ENCODE results near the gene GMDS. TPM values are rescaled to one million over a fixed set of nuclear protein-coding genes. Genes with fewer than 3 reads are reported as not detected.
"Not testable (repeated sequence)": the region's sequence is repeated elsewhere in the genome, so short reads cannot be mapped to it uniquely, and the experiment has no call there.

The GMDS gene
- total RNA-seq, 2 experiments from 2014 or later: 29.2 to 34.3 TPM

DNA sequence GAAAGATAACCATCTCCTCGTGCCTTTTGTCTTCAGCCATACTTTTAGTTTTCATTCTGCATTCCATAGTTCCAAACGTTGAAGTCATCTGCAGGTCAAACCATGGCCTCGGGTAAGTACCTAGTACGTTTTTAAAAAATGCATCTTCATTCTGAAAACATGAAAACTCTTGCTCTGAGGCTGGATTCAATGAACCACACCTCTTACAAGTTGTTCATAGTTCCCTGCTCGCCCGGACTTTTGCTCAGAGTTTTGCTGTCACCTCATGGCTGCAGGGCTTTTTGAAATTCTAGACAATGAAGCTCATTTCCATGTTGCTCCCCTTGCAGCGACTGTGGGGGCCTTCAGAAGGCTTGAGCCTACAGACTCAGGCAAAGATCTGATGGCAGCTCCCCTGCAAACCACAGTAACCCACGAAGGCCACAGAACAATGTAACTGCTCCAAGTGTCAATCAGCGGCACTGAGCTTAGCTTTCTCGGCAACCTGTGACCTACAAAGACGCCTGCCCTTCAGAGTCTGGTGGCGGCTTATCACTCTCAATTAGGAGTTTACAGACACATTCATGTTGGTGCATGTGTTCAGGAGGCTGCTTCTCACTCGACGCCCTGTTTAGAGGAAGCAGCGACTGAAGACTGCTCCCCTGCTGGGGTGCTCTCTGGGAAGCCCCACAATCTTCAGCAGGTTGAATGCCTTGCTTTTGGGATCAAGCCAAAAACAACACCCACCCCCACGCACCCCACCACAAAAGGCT, 574.5 kb downstream of the GMDS start:
- H3K36me3 Mint-ChIP-seq: no peaks in the 10 kb centered on the region
- H3K9me3 Mint-ChIP-seq: no peaks in the 10 kb centered on the region
- DNase-seq: no peak
- no peak overlapping the region for H3K4me3 Mint-ChIP-seq
- no peaks in the 10 kb centered on the region for H3K27me3 Mint-ChIP-seq
- H3K27ac Mint-ChIP-seq: no peak overlapping the region
- POLR2A ChIA-PET: no interaction called here
- H3K4me1 Mint-ChIP-seq: no peaks in the 10 kb centered on the region
- no peak for ATAC-seq (ENCODE audit: low read depth)

DNA sequence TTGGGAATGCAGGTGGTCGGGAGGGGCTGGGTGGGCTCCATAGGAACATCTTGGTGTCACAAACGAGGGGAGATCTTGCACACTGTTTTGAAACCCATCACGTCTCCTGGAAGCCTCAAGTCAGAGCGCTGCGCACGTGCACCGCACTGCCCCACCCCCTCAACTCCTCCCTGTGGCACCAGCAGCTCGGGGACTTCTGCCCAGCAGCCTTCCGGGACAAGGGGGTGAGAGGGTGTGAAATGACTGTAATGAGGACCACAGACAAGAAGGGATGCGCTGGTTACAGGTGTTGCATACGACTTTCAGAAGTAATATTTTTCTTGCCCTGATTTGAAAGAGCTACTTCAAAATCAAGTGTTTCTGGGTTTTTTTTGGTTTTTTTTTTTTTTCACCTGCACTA, 575.4 kb downstream of the GMDS start:
- no peak overlapping the region for H3K4me3 Mint-ChIP-seq
- DNase-seq: no peak
- no peaks in the 10 kb centered on the region for H3K27me3 Mint-ChIP-seq
- no peaks in the 10 kb centered on the region for H3K36me3 Mint-ChIP-seq
- no peak overlapping the region for H3K27ac Mint-ChIP-seq
- H3K9me3 Mint-ChIP-seq: no peaks in the 10 kb centered on the region
- no peaks in the 10 kb centered on the region for H3K4me1 Mint-ChIP-seq
- no peak for ATAC-seq (ENCODE audit: low read depth)
- POLR2A ChIA-PET: no interaction called here

DNA sequence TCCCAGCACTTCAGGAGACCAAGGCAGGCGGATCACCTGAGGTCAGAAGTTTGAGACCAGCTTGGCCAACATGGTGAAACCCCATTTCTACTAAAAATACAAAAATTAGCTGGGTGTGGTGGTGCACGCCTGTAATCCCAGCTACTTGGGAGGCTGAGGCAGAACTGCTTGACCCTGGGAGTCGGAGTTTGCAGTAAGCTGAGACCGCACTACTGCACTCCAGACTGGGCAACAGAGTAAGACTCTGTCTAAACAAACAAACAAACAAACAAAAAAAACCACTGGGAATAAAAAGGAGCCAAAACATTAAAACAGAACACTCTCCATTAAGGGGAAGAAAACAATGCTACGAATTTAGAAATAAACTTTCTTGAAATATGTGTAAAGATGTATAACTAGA, 576.9 kb downstream of the GMDS start:
- H3K4me1 Mint-ChIP-seq; POLR2A ChIA-PET; H3K27ac Mint-ChIP-seq; H3K9me3 Mint-ChIP-seq; DNase-seq; H3K36me3 Mint-ChIP-seq; ATAC-seq (ENCODE audit: low read depth); H3K4me3 Mint-ChIP-seq; H3K27me3 Mint-ChIP-seq: not testable (repeated sequence)

DNA sequence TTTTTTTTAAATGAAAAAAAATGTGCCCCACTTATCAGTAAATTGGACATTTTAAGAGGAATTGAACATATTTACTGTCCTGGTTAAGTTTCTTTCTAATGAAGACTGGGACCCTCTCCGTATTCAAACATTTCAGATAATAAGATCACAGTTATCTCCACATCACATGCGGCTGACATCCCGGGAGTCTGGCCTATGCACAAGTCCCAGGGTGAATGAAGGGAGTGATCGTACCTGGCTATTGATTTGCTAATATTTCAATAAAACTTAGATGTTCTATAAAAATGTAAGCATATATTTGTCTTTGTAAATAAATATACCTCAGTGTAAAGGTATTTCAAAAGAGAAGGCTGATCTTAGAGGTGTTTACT, 577.6 kb downstream of the GMDS start:
- DNase-seq: no peak
- ATAC-seq (ENCODE audit: low read depth): no peak
- H3K4me1 Mint-ChIP-seq: no peaks in the 10 kb centered on the region
- POLR2A ChIA-PET: no interaction called here
- no peak overlapping the region for H3K4me3 Mint-ChIP-seq
- no peaks in the 10 kb centered on the region for H3K9me3 Mint-ChIP-seq
- no peaks in the 10 kb centered on the region for H3K36me3 Mint-ChIP-seq
- H3K27me3 Mint-ChIP-seq: no peaks in the 10 kb centered on the region
- no peak overlapping the region for H3K27ac Mint-ChIP-seq

DNA sequence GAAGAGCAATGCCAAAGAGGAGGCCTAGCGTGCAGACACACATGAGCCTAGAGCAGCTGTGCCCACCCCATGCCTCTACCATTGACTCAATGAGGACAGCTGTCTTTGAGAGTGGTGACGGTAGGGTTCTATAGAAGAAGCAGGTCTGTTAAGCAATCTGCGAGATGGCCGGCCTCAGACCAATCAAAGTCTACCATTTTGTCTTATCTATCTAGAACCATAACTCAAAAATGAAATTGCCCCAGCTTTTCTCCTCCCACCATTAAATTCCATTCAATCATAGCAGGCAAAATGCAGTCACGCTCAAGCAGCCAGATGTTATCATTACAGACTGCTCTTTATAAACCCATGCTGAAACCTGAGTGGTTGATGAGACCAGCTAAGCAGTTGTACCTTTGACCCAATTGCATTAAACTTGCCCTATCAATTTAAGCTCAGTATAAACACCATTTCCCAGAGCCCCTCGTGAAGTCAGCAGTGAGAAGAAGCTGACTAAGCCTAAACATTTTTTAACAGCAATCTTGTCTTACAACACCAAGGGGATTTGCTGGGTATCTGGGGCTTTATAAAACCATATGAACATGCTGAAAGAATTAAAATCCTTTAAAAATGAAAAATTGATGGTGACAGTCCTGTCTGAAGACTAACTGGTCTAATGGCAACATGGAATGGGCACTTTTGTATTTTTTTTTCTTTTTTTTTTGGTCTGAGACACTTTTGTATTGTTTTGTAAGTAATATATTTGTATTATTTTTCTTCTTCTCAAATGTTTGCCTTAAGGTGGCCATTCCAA, 578.2 kb downstream of the GMDS start:
- no peak for DNase-seq
- ATAC-seq (ENCODE audit: low read depth): no peak
- H3K4me1 Mint-ChIP-seq: no peaks in the 10 kb centered on the region
- no peaks in the 10 kb centered on the region for H3K9me3 Mint-ChIP-seq
- H3K27ac Mint-ChIP-seq: no peak overlapping the region
- POLR2A ChIA-PET: no interaction called here
- no peaks in the 10 kb centered on the region for H3K27me3 Mint-ChIP-seq
- H3K36me3 Mint-ChIP-seq: no peaks in the 10 kb centered on the region
- no peak overlapping the region for H3K4me3 Mint-ChIP-seq

DNA sequence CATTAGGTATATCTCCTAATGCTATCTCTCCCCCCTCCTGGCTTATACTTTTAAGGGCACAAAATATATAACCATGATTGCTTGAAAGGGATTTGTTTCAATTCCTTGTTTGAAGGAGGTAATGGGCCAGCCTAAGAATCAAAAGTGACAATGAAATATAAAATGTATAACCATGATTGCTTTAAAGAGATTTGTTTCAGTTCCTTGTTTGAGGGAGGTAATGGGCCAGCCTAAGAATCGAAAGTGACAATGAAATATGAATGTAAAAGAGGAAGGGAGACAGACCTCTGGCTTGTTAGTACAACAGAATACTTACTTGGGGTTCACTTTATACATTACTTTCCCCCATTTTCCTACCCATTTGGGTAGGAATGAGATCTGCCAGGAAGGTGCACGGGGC, 580.2 kb downstream of the GMDS start:
- no peaks in the 10 kb centered on the region for H3K27me3 Mint-ChIP-seq
- no peak for DNase-seq
- no peaks in the 10 kb centered on the region for H3K36me3 Mint-ChIP-seq
- H3K4me3 Mint-ChIP-seq: no peak overlapping the region
- no peaks in the 10 kb centered on the region for H3K9me3 Mint-ChIP-seq
- ATAC-seq (ENCODE audit: low read depth): no peak
- POLR2A ChIA-PET: no interaction called here
- H3K4me1 Mint-ChIP-seq: no peaks in the 10 kb centered on the region
- H3K27ac Mint-ChIP-seq: no peak overlapping the region

DNA sequence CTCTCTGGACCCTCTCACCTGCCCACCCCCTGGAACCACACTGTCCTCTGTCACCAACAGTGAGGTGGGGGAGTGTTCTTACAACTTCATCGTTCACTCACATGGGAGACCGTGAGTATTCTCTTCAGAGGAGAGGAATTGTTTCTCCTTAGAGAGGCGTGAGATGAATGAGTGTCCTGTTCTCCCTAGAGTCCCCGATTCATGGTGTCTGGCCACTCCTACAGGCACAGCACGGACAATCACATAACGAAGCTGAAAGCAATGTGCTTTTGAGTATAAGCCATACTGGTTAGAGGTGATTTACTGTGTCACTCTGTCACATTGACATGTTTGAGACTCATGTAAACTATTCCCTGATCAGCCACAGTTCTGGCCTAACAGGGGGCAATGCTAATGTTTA, 581.1 kb downstream of the GMDS start:
- H3K27me3 Mint-ChIP-seq: no peaks in the 10 kb centered on the region
- H3K4me3 Mint-ChIP-seq: no peak overlapping the region
- no peaks in the 10 kb centered on the region for H3K36me3 Mint-ChIP-seq
- ATAC-seq (ENCODE audit: low read depth) (no peak), DNase-seq (no peak)
- no peaks in the 10 kb centered on the region for H3K9me3 Mint-ChIP-seq
- POLR2A ChIA-PET: no interaction called here
- no peak overlapping the region for H3K27ac Mint-ChIP-seq
- H3K4me1 Mint-ChIP-seq: peaks cover 2% of the 10 kb centered on the region

DNA sequence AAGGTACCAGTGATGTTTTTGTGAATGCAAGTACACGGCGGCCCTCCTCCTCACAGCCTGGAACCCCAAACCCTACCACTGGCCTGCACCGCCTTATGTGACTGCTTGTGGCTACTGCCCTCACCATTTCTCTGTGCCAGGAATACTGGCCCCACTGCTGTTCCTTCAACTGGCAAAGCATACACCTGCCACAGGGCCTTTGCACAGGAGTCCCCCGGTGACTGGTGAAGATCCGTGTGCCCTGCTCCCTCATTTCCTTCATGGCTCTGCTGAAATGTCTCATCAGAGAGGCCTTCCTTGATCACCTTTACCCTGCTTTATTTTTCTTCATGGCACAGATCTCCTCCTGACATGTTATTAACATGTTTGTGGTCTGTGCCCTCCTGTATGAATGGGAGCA, 581.9 kb downstream of the GMDS start:
- Mint-ChIP-seq H3K36me3 (no peaks in the 10 kb centered on the region), H3K4me1 (peaks cover 2% of the 10 kb centered on the region), H3K9me3 (no peaks in the 10 kb centered on the region), H3K27me3 (no peaks in the 10 kb centered on the region), H3K4me3 (no peak overlapping the region), H3K27ac (no peak overlapping the region)
- DNase-seq: no peak
- POLR2A ChIA-PET: no interaction called here
- ATAC-seq (ENCODE audit: low read depth): no peak

DNA sequence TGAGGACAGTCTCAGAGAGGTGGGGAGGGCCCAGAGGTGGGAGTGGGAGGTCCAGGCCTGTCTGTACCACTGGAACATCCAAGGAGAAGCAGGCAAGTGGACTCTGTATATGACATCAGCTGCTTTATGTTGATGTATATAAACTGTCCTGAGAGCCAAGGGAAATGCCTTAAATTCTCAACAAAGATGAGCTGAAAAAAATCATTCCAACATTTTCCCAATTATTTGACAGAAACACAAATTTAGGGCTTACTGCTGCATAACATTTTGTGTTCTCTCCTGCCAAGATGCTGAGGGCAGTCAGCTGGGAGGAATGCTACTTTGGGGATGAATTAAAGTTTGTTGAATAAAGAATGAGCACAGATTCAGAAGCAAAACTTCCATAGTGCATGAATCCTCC, 582.9 kb downstream of the GMDS start:
- H3K9me3 Mint-ChIP-seq: no peaks in the 10 kb centered on the region
- H3K27me3 Mint-ChIP-seq: no peaks in the 10 kb centered on the region
- ATAC-seq (ENCODE audit: low read depth) (no peak), DNase-seq (no peak)
- POLR2A ChIA-PET: no interaction called here
- H3K4me1 Mint-ChIP-seq: peaks cover 2% of the 10 kb centered on the region
- H3K4me3 Mint-ChIP-seq: no peak overlapping the region
- H3K27ac Mint-ChIP-seq: no peak overlapping the region
- H3K36me3 Mint-ChIP-seq: no peaks in the 10 kb centered on the region

DNA sequence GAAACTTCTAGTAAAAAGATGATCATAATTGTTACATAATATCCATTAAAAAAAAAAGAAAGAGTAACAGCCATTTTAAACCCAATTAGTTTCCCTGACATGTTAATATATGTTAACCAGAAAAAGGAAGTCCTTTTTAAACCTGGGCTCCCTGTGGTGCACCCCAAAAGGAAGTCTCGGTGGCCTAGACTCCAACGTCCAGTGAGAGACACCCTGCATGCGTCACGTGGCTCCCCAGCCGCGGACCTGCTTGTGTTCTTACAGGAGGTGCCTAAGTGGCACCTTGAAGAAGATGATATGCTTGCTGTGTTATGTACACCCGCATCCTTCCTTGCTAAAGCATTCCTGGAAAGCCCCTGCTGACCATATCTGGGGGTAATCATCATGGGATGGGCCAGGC, 585.6 kb downstream of the GMDS start:
- Mint-ChIP-seq H3K27ac (no peak overlapping the region), H3K27me3 (no peaks in the 10 kb centered on the region), H3K4me3 (no peak overlapping the region), H3K9me3 (no peaks in the 10 kb centered on the region), H3K4me1 (peaks cover 2% of the 10 kb centered on the region), H3K36me3 (no peaks in the 10 kb centered on the region)
- no peak for ATAC-seq (ENCODE audit: low read depth)
- POLR2A ChIA-PET: no interaction called here
- DNase-seq: no peak

DNA sequence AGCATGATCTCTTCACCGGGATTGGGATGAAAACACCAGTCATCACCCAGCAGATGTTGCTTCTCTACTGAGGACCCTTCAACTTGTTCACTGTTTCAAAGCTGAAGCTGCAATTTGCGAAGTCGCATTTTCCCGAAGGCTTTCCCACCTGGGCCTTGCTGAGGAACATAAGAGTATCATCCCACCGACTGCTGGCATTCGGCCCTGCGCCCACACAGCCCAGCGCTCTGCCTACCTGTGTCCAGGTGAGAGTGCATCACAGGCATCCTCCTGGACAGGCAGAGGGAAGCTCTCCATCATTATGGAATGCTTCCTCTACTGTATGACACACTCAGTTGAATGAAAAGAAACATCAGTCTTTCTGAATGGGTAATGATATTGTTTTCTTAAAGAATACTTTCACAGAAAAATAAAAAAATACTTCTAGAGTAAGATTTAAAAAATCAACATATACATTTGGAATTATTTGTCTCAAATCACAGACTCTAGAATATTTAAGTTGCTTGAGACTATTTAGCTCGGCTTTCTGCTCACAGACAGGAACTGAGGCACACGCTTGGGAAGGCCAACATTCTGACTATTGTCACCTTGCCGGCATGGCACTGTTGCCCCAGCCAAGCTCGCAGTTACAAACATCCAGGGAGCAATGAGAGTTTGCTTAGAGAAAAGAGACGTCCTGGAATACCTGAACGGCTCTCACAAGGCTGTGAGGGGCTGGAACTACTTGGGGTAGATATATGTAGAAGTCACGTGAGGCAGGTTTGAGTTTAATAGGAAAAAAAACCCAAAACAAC, 587.0 kb downstream of the GMDS start:
- POLR2A ChIA-PET: no interaction called here
- Mint-ChIP-seq H3K4me1 (peaks cover 2% of the 10 kb centered on the region), H3K4me3 (no peak overlapping the region), H3K27ac (no peak overlapping the region), H3K36me3 (no peaks in the 10 kb centered on the region), H3K27me3 (no peaks in the 10 kb centered on the region), H3K9me3 (no peaks in the 10 kb centered on the region)
- DNase-seq (no peak), ATAC-seq (ENCODE audit: low read depth) (no peak)

DNA sequence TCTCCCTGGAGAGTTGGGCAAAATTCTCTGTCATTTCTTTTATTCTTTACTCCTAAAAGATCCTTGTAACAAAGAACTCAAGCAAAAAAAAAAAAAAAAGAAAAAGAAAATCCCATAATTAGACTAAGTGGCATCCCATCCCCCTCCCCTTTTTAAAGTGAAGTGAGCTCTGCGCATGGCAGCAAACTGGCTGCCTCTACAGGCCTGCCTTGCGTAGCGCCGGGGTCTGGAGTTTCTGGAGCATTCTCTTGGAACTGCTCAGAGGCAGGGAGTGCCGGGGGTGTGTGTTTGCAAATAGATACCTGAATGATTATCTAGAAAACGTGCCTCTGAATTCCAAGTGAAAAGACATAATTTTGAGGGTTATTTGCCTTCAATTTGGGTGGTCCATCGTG, 587.6 kb downstream of the GMDS start:
- no peak for ATAC-seq (ENCODE audit: low read depth)
- DNase-seq: no peak
- no peaks in the 10 kb centered on the region for H3K36me3 Mint-ChIP-seq
- H3K4me3 Mint-ChIP-seq: no peak overlapping the region
- no peak overlapping the region for H3K27ac Mint-ChIP-seq
- no peaks in the 10 kb centered on the region for H3K9me3 Mint-ChIP-seq
- POLR2A ChIA-PET: no interaction called here
- no peaks in the 10 kb centered on the region for H3K27me3 Mint-ChIP-seq
- H3K4me1 Mint-ChIP-seq: peaks cover 2% of the 10 kb centered on the region

DNA sequence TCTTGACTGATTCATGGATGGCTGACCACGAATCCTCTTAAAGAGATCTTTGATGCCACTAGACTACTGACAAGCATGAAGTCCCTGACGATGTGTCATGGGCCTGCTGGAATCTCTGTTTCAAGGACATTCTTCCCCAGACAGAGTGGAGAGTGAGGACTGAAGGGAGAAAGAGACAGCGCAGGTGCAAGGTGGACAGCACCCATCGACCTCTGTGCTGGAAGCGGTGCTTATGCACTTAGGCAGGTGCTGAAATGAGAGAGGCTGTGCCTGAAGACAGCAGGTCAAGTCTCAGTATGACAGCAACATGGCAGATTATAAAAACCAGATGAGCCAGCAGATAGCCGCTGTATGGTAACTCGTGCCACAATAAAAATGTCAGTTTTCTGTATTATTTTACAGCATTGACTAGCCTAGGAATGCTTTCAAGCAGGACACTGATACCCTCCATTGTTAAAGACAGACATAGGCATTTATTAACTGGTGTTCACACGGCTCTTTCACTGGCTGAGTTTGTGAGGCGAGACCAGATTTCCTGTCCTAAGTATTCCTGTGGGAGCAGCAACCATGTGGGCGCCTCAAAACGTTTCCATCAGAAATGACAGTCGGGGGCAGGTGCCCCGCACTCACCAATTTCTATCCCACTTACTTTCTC, 588.2 kb downstream of the GMDS start:
- no peak overlapping the region for H3K4me3 Mint-ChIP-seq
- no peaks in the 10 kb centered on the region for H3K36me3 Mint-ChIP-seq
- H3K27me3 Mint-ChIP-seq: no peaks in the 10 kb centered on the region
- peaks cover 2% of the 10 kb centered on the region for H3K4me1 Mint-ChIP-seq
- ATAC-seq (ENCODE audit: low read depth) (no peak), DNase-seq (no peak)
- no peaks in the 10 kb centered on the region for H3K9me3 Mint-ChIP-seq
- no peak overlapping the region for H3K27ac Mint-ChIP-seq
- POLR2A ChIA-PET: no interaction called here

Measured in activated naive CD8-positive, alpha-beta T cell treated with anti-CD3 and anti-CD28 coated beads, Interleukin-2, amount 10 ng/mL, durations not matched to agents 7 days and 5 days (primary cell).